GM18517 (cell line): ENCODE measurements around the gene SHC1.

ENCODE experiments used
- ATAC-seq: cut with Tn5 transposase; IDR thresholded peaks from one replicate; pipeline ENCODE4 v1.9.1; 2021; ENCODE audit warnings: mild to moderate bottlenecking, moderate library complexity; ENCODE audit not compliant: unreplicated experiment

Gene SHC1

GRCh38 chr1:154958681-154959425 is 11.7 kb downstream of the SHC1 start:
- ATAC-seq: no peak

DNA sequence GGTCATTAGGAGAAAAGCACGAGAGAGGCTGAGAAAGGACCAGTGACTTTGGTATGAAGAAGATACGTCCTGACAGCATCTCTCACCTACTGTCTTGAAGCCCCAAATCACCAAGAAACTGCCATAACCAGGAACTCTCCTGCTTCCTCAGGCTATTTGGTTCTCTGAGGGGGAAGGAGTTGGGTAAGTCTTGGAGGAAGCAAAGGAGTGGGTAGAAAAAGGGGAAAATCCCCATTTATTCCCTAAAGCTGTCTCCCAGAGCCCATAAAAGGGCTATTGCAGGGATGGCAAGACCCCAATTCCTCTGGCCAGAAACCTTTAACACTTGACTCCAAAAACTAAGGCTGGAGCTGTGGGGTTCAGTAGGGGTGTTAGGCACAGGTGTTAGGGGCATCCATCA is 12.5 kb downstream of the SHC1 start:
- ATAC-seq: no peak

DNA sequence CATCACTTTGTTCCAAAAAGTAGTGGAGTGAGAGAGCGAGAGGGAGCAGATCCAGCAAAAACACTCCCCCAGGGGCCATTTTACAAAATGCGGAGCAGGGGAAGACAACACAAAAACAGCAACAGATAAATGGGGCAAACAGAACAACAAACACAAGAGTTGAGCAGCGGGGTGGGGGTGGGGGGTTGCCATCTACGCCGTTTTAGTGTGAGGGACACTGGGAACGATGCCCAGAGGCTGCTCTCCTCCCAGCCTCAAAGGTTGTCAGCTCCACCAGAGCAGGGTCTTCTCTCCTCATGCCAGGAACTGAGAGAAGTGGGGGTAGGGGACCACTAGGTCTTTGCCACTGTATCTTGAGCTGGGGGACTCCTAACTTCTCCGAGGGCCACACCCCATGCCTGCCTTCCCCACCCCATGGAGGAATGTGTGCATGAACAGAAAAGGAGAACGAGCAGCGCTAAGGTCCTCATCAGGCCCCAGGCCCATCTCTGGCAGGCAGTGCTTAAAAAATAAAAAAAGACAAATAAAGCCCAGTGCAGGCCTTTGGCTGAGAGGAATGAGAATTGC is 13.4 kb downstream of the SHC1 start:
- ATAC-seq: no peak

GRCh38 chr1:154956544-154956941 is 14.0 kb downstream of the SHC1 start:
- ATAC-seq: no peak

DNA sequence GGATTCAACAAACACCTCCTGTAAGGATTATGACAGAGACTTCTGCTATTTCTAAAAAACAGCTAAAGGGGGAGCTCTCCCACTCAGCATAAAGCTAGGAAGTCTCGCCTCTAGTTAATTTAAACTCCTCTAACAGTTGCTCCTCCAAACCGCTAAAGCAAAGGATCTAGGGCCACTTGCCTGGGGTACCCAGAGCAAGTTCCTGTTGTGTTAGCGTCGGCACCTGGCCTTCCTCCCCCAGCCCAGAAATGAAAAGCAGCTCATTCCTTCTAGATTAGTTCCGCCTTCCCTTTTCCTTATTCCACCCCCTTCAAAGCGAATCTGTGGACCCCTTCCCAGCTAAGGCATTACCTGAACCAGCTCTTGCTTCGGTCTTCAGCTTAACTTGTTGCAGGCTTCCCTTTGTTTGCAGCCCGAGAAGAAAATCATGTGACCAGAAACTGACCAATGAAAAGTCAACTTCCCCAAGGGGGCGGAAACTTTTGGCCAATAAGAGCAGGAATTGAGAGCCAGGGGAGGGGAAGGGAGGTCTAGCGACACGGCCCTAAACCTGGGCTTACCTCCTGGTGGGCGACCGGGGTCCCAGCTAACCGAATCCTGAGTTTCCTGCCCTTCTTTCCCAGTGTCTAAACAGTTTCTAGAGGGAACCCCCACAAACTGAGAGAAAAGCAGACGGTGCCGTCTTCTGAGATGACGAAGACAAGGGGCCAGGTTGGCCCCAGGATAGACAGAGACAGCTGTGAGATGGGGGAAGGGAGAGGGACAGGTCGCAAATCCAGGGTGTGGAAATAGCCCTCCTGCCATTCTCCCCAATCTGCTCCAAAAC is 14.6 kb downstream of the SHC1 start, which contains the start of gene PBXIP1:
PBXIP1 (minus strand) TSS at position 382 of the 826 bp plus-strand sequence. CDS start 2,378 bp downstream, outside the sequence.
- peak; percentile 51 for ATAC-seq

DNA sequence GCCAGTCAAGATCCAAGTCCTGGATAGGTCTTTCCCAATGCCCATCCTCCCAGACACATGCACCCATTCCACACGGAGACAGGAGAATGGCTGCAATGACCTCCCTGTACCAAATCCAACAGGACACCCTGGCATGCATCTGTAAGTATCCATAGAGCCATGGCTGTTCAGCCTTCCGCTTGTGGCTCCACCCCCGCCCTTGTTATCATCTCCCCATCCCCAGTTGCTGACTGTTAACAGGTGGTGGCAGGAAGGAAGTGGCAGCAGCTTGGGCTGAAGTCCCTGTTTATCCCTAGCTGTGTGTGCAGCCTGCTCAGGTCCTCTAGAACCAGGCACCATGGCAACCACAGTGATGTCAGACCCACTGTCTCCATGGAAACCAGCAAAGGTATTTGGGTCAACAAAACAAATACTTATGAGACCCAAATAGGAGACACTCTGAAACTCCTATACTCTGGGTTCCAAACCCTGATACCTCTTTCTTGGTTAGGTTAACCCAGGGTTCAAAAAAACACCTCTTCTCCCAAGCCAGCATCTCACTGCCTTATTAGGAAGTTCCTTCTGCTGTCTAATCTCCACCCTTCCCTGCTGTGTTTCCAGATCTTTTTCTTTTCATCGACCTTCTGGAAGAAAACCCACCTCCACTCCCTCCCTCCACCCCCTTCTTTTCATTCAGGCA is 15.4 kb downstream of the SHC1 start:
- peak; percentile 50 for ATAC-seq

GRCh38 chr1:154954541-154954940 is 16.0 kb downstream of the SHC1 start:
- ATAC-seq: no peak

DNA sequence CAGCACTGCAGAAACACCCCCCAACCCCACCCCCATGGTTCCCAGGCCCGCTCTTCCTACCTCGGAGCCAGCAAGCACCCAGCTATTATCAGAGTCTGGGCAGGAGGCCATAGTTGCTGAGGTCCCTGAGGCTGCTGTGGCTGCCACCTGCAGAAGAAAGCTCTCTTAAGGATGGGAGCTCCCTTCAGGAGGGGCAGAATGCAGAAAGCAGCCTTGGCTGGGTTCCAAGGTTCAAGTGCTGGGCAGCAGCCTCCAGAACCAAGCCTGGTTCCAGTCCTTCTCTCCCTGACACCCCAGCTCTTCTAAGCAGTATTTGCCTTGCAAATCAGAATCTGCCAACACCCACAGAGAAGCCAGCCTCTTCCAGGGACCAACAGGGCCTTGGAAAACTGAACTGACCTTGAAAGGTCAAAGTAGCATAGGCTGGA is 16.9 kb downstream of the SHC1 start:
- ATAC-seq: no peak

DNA sequence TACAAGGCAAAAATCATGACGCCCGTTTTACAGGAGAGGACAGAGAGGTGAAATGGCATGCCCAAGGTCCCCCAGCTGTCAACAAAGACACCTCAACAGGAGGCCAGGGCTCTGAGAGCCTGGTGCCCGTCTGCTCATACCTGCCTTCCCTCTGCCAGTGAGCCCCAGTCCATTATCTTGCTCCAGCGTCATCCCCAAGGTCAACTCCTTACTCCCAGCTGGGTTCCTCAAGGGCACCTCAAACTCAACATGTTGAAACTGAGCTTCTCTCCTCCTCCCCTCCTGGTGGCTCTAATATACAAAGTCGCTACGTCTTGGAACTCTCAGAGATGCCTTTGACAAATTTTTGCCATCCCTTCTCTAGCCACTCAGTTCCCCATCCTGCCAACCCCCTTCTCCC is 17.9 kb downstream of the SHC1 start:
- ATAC-seq: no peak

DNA sequence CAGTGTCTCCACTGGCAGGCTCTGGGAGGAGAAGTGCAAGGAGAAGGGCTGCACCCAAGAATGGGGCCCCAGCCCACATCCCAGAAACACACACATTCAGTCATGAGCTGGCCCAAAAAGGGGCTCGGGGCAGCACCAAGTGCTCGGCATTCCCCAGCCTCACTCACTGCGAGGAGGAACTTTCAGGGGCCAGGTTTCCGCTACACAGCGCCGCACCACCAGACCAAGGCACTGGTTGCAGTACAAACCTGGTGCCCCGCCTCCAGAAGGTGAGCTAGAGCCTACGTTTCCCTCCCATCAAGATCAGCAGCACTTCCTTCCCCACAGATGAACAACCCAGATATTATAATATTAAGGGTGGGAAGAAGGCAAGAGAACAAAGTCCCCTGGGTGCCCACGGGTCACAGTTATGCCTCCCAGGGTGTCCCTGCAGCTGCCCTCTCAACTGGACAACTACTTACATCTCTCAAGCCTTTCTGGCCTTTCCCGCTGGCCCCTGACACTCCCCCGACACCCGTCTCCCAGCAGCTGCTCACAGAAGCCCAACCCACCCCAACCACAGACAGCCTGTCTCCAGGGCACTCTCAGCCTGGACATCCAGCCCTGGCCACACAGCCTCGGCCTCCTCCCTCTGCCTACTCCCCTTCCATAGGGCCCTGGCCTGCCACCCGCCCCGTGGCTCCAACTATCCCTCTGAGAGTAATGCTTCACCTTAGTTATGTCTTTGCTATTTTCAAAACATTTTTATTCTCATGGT is 18.5 kb downstream of the SHC1 start:
- no peak for ATAC-seq

- no peak for ATAC-seq
Observed at GRCh38 chr1:154948079-154948478, 22.5 kb downstream of the SHC1 start.

GRCh38 chr1:154945962-154946850 is 24.3 kb downstream of the SHC1 start:
- ATAC-seq: no peak

GRCh38 chr1:154945160-154945961 is 25.2 kb downstream of the SHC1 start:
- no peak for ATAC-seq

DNA sequence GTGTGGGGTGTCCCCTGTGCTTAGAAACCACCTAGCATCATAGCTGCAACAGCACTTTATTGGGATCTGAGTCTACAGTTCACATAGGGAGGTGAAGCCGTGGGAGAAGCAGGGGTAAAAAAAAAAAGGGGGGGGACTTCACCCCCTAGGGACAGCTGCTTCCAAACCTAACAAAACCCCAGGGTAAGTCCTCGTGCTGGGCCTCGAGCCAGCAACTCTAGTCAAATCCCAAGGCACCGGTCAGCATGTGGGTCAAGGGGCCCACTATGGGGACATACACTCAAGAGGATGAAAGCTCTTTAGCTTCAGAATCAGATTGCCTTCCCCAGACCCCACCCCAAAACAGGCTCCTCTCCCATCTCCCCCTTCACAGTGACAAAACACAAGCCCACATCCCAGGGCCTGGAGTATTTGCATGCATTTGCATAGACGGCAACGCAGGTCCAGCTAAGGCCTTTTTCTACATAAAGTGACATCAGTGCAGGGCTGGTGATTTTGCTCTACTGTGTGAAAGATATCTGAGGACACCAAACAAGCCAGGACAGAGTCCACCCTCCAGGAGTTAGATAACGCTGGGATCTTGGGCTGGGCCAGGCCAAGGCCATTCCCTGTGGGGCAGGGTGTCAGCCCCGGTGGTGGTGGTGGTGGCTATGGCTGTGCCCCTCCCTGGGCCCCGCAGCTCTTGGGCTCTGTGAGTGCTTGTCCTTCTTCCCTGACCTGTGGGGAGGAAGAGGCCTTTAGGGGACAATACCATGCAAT is 26.0 kb downstream of the SHC1 start:
- no peak for ATAC-seq

DNA sequence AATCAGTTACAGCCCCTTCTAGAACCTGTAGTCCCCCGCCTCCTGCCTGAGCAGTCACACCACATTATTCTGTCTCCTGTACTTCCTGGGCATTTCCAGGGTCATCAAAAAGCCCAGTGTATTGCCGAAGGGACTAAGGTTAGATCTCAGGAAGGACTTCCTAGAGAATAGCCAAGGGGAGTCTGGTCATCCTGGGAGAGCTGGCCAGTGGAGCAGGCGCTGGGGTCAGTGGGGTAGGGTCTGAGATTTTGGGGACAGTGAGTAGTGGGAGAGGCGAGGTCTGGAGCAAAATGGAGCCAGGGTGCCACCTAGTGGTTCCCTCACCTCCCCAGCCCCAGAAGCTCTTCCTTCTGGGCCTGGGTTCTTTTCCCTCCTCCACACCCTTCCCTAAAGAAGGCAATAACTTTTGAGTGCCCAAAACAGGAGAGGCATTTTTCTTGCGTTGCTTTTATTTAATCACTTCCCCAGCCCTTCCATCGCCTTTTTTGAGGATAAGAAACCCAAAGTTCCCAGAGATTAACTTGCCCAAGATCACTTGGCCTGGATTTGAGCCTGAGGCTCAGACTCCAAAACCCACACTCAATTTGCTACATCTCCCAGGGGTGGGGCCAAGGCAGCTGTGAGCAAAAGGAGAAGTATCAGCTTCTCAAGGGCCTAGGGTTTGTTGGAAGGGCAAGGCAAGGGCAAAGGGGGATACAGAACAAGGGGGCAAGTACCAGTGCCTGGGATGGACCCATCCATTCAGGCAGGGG is 26.7 kb downstream of the SHC1 start:
- no peak for ATAC-seq

- ATAC-seq: no peak
Observed at GRCh38 chr1:154941333-154942013, 29.1 kb downstream of the SHC1 start.
